Stimulated activated CD8-positive, alpha-beta memory T cell treated with anti-CD3 and anti-CD28 coated beads, Interleukin-4, amount 100 ng/mL, for 1 hour (primary cell): ENCODE results near the gene DOCK7.
"Not testable (repeated sequence)": the region's sequence is repeated elsewhere in the genome, so short reads cannot be mapped to it uniquely, and the experiment has no call there.

Source experiments
- DNase-seq, 2 donors: peaks; one replicate each; pipeline ENCODE4 v3.0.0-alpha.2; 2020; ENCODE audit warnings: low read depth in 2 of 2, low spot score in 1 of 2

DOCK7 gene

GRCh38 chr1:62698161-62698560 lies 10.0 kb upstream of the DOCK7 start:
- not testable (repeated sequence) for DNase-seq

- not testable (repeated sequence) for DNase-seq
Measured at GRCh38 chr1:62694479-62694878, 6.3 kb upstream of the DOCK7 start.

GRCh38 chr1:62693123-62693522 lies 4.9 kb upstream of the DOCK7 start:
- no peak for DNase-seq

- no peak for DNase-seq
Measured at GRCh38 chr1:62691062-62691844, 3.1 kb upstream of the DOCK7 start.

- no peak for DNase-seq
Measured at GRCh38 chr1:62689524-62689923, 1.3 kb upstream of the DOCK7 start.

GRCh38 chr1:62688687-62689085 lies 500 bp upstream of the DOCK7 start:
- DNase-seq: no peak

GRCh38 chr1:62687421-62687902 lies 724 bp downstream of the DOCK7 start:
- no peak for DNase-seq

- DNase-seq: no peak
Measured at GRCh38 chr1:62686822-62687221, 1.4 kb downstream of the DOCK7 start.

GRCh38 chr1:62685431-62685859 lies 2.7 kb downstream of the DOCK7 start:
- no peak for DNase-seq

GRCh38 chr1:62682531-62682930 lies 5.7 kb downstream of the DOCK7 start:
- no peak for DNase-seq

- DNase-seq: not testable (repeated sequence)
Measured at GRCh38 chr1:62680992-62681391, 7.2 kb downstream of the DOCK7 start.

GRCh38 chr1:62677822-62678221 lies 10.4 kb downstream of the DOCK7 start:
- DNase-seq: not testable (repeated sequence)

GRCh38 chr1:62676611-62677356 lies 11.4 kb downstream of the DOCK7 start:
- no peak for DNase-seq

- no peak for DNase-seq
Measured at GRCh38 chr1:62673629-62674028, 14.6 kb downstream of the DOCK7 start.

GRCh38 chr1:62672029-62672428 lies 16.2 kb downstream of the DOCK7 start:
- DNase-seq: no peak

GRCh38 chr1:62654744-62655143 lies 33.4 kb downstream of the DOCK7 start:
- no peak for DNase-seq

- DNase-seq: no peak
Measured at GRCh38 chr1:62652387-62652786, 35.8 kb downstream of the DOCK7 start.

- no peak for DNase-seq
Measured at GRCh38 chr1:62643283-62643682, 44.9 kb downstream of the DOCK7 start.

- DNase-seq: no peak
Measured at GRCh38 chr1:62637392-62638105, 50.6 kb downstream of the DOCK7 start.

- no peak for DNase-seq
Measured at GRCh38 chr1:62628506-62628905, 59.7 kb downstream of the DOCK7 start.

- DNase-seq: no peak
Measured at GRCh38 chr1:62625415-62625814, 62.8 kb downstream of the DOCK7 start.

GRCh38 chr1:62621907-62622306 lies 66.3 kb downstream of the DOCK7 start:
- no peak for DNase-seq
